CD14-positive monocyte (primary cell): ENCODE data around the gene SIK3. TPM values are rescaled to one million over a fixed set of nuclear protein-coding genes. Genes with fewer than 3 reads are reported as not detected.
A peak's percentile ranks its signal among the peaks of the same experiment; 100 is the strongest.

Source experiments
- DNase-seq, 3 donors: peaks; one replicate each; pipeline ENCODE4 v3.0.0-alpha.2; 2011 to 2022
- H2AFZ ChIP-seq: 2 replicates; pipeline ENCODE4 v1.6.0; 2012; ENCODE audit warnings: mild to moderate bottlenecking, low read depth, low read length, inconsistent platforms; ENCODE audit not compliant: insufficient read depth, poor library complexity, severe bottlenecking
- H3K27ac ChIP-seq, 2 donors: 1 replicate in 1 of 2; 2 replicates in 1 of 2; pipeline ENCODE4 v1.5.1; 2012 to 2013; ENCODE audit warnings: low read length in 2 of 2, control low read depth in 1 of 2, inconsistent platforms in 1 of 2, low read depth in 1 of 2, mild to moderate bottlenecking in 1 of 2
- H3K27me3 ChIP-seq, 2 donors: one replicate each; pipeline versions ENCODE4 v1.6.0 to v1.6.1; 2011 to 2013; ENCODE audit warnings: low read length in 2 of 2; ENCODE audit not compliant: control insufficient read depth in 2 of 2, insufficient read depth in 2 of 2
- H3K36me3 ChIP-seq, 2 donors: replicated peaks in 1 of 2; 1 replicate in 1 of 2; 2 replicates in 1 of 2; pipeline versions ENCODE4 v1.5.1 to v1.6.1; 2012 to 2013; ENCODE audit warnings: low read length in 2 of 2, control low read depth in 1 of 2, inconsistent platforms in 1 of 2, mild to moderate bottlenecking in 1 of 2; ENCODE audit not compliant: insufficient read depth in 2 of 2, control insufficient read depth in 1 of 2
- H3K4me1 ChIP-seq, 2 donors: 1 replicate in 1 of 2; 2 replicates in 1 of 2; pipeline versions ENCODE4 v1.5.1 to v1.6.1; 2012 to 2013; ENCODE audit warnings: low read length in 2 of 2, control low read depth in 1 of 2, inconsistent platforms in 1 of 2, mild to moderate bottlenecking in 1 of 2, moderate library complexity in 1 of 2; ENCODE audit not compliant: insufficient read depth in 2 of 2, control insufficient read depth in 1 of 2
- H3K4me2 ChIP-seq: replicated peaks from 2 replicates; pipeline ENCODE3; 2012; ENCODE audit warnings: low read length, moderate library complexity, mild to moderate bottlenecking; ENCODE audit not compliant: poor library complexity, severe bottlenecking; ENCODE audit errors: extremely low read depth
- H3K4me3 ChIP-seq, 3 experiments: fragments of 200-600 bp in 1 of 3; sonication (generic) in 1 of 3; replicated peaks in 1 of 3; 1 replicate in 2 of 3; 2 replicates in 1 of 3; pipeline ENCODE4 v1.5.1; 2011 to 2013; ENCODE audit warnings: low read length in 3 of 3, mild to moderate bottlenecking in 3 of 3, control low read depth in 2 of 3, low read depth in 2 of 3, inconsistent platforms in 1 of 3, moderate library complexity in 1 of 3
- H3K79me2 ChIP-seq: 2 replicates; pipeline ENCODE4 v1.6.0; 2012; ENCODE audit warnings: mild to moderate bottlenecking, control low read depth, inconsistent platforms, low read length, moderate library complexity; ENCODE audit not compliant: insufficient read depth
- H3K9ac ChIP-seq: 2 replicates; pipeline ENCODE4 v1.6.0; 2017; ENCODE audit warnings: low read length, mild to moderate bottlenecking; ENCODE audit not compliant: insufficient read depth, poor library complexity, severe bottlenecking
- H3K9me3 ChIP-seq, 2 donors: replicated peaks in 1 of 2; 1 replicate in 1 of 2; 2 replicates in 1 of 2; pipeline versions ENCODE4 v1.5.1 to v1.6.1; 2012 to 2013; ENCODE audit warnings: low read length in 2 of 2, control low read depth in 1 of 2; ENCODE audit not compliant: control insufficient read depth in 1 of 2, insufficient read depth in 1 of 2
- H4K20me1 ChIP-seq: 2 replicates; pipeline ENCODE4 v1.6.0; 2012; ENCODE audit warnings: mild to moderate bottlenecking, low read length, control low read depth, moderate library complexity; ENCODE audit not compliant: insufficient read depth
- H3K27ac Mint-ChIP-seq, 7 donors: one replicate each; pipeline ENCODE4 v1.8.0; 2020; ENCODE audit warnings: mild to moderate bottlenecking in 7 of 7, mixed read lengths in 7 of 7, moderate library complexity in 6 of 7, inconsistent platforms in 2 of 7
- H3K27me3 Mint-ChIP-seq, 3 donors: one replicate each; pipeline ENCODE4 v1.8.0; 2021 to 2022; ENCODE audit warnings: low read depth in 3 of 3, mild to moderate bottlenecking in 3 of 3, mixed read lengths in 3 of 3, moderate library complexity in 3 of 3, inconsistent platforms in 1 of 3
- H3K36me3 Mint-ChIP-seq, 2 donors: one replicate each; pipeline ENCODE4 v1.8.0; 2020; ENCODE audit warnings: mixed read lengths in 2 of 2, inconsistent platforms in 1 of 2, mild to moderate bottlenecking in 1 of 2
- H3K4me1 Mint-ChIP-seq: one replicate; pipeline ENCODE4 v1.8.0; 2020; ENCODE audit warnings: mild to moderate bottlenecking, mixed read lengths
- H3K4me3 Mint-ChIP-seq, 2 donors: one replicate each; pipeline ENCODE4 v1.8.0; 2020; ENCODE audit warnings: mild to moderate bottlenecking in 2 of 2, mixed read lengths in 2 of 2, moderate library complexity in 1 of 2
- H3K9me3 Mint-ChIP-seq, 7 donors: one replicate each; pipeline ENCODE4 v1.8.0; 2020 to 2022; ENCODE audit warnings: mixed read lengths in 7 of 7, mild to moderate bottlenecking in 6 of 7, moderate library complexity in 6 of 7, inconsistent platforms in 2 of 7
- WGBS: methylation state at CpG from one replicate; pipeline ENCODE4 v1.1.5; 2013; ENCODE audit warnings: missing lambda C conversion rate; ENCODE audit not compliant: insufficient coverage; 5-methylcytosine and 5-hydroxymethylcytosine counted together
- intact Hi-C, 2 donors: fragments of 100-400 bp; cut with micrococcal nuclease; formaldehyde crosslinking; loops; one replicate each; pipeline versions ENCODE4 v1.15.0 to v1.15.1; 2023
- polyA plus RNA-seq, 3 donors: library from polyadenylated mRNA; depleted of rRNA in 1 of 3; unstranded in 2 of 3; stranded (reverse) in 1 of 3; fragments of 300-500 nt in 2 of 3; fragments of >200 nt in 1 of 3; fragmentation: Illumina TruSeq in 2 of 3; gene quantifications; 1 replicate in 2 of 3; 2 replicates in 1 of 3; pipeline ENCODE4 v1.2.3, GENCODE V29; 2012 to 2021
- TF ChIP-seq, protein P1 (sequence below): fragments of 200-600 bp; IDR thresholded peaks from one replicate; pipeline ENCODE4 v1.8.0; 2022; ENCODE audit warnings: antibody characterized with exemption, mild to moderate bottlenecking

SIK3 gene
- polyA plus RNA-seq, 3 donors: 18.3 to 142 (median 20.0) TPM

DNA sequence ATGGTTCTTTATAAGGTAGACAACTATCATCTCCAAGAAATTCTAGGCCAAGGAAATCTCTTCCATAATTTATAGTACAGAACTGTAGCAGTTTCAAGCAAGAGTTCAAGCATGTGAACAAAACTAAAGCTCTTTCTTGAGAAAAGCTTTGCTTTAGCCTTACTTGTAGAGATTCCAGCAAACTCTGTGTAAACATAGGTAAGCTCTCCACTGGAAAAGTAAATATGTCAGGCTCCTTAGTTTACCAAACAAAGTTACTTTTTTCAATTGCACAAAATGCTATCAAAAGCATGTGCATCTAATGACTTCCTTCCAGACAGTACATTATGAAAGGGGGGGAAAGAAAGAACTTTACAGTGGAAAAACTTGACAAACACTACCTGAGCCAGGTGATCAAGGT, 125.0 kb downstream of the SIK3 start:
- peak overlapping the region; percentile 71 to 91 (median 86) for H3K27ac Mint-ChIP-seq

DNA sequence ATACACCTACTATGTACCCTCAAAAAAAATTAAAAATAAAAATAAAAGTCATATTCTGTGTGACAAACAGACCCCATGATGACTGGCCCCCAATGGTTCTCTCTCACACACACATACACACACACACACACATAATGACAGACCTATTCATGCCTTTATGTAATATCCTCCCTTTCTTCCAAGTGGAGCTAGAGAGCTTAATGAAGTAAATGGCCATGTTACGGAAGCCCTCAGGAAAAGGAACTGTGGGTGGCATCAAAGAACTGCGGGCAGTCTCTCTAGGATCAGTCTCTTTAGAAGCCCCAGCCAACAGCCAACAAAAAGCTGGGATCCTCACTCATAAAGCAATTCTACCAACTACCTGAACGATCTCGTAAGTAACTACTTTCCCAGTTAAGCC, 125.5 kb downstream of the SIK3 start:
- peaks cover 25 to 43% of the 10 kb centered on the region in 2 donors for H3K4me1 ChIP-seq
- peak overlapping the region in 1 of 2 donors; percentile 56 for H3K4me3 Mint-ChIP-seq
- intact Hi-C loops: loop anchor here (5.0 kb wide), 3 partner anchors 35 to 55 kb away; no protein-coding TSS in a partner anchor

More for the DNA sequence above, 125.0 kb downstream of the SIK3 start:
- Histone ChIP-seq H3K79me2 (peaks cover 99% of the 10 kb centered on the region), H3K4me3 (peak overlapping the region in 1 of 3 experiments; percentile 11), H3K4me1 (peaks cover 25 to 44% of the 10 kb centered on the region in 2 donors), H3K4me2 (peak overlapping the region; percentile 24), H2AFZ (peak overlapping the region; percentile 16), H4K20me1 (peaks cover 50% of the 10 kb centered on the region), H3K36me3 (no peaks in the 10 kb centered on the region), H3K27ac (peak overlapping the region; percentile 40 to 72), H3K27me3 (no peaks in the 10 kb centered on the region), H3K9me3 (no peaks in the 10 kb centered on the region), H3K9ac (no peak overlapping the region)
- peaks cover 36% of the 10 kb centered on the region for H3K4me1 Mint-ChIP-seq
- H3K9me3 Mint-ChIP-seq: no peaks in the 10 kb centered on the region
- DNase-seq: no peak
- H3K27me3 Mint-ChIP-seq: no peaks in the 10 kb centered on the region
- intact Hi-C loops: loop anchor here (5.0 kb wide), 3 partner anchors 34 to 54 kb away; no protein-coding TSS in a partner anchor
- peaks cover 8 to 11% of the 10 kb centered on the region in 2 donors for H3K36me3 Mint-ChIP-seq
- TF ChIP-seq, protein P1, sequence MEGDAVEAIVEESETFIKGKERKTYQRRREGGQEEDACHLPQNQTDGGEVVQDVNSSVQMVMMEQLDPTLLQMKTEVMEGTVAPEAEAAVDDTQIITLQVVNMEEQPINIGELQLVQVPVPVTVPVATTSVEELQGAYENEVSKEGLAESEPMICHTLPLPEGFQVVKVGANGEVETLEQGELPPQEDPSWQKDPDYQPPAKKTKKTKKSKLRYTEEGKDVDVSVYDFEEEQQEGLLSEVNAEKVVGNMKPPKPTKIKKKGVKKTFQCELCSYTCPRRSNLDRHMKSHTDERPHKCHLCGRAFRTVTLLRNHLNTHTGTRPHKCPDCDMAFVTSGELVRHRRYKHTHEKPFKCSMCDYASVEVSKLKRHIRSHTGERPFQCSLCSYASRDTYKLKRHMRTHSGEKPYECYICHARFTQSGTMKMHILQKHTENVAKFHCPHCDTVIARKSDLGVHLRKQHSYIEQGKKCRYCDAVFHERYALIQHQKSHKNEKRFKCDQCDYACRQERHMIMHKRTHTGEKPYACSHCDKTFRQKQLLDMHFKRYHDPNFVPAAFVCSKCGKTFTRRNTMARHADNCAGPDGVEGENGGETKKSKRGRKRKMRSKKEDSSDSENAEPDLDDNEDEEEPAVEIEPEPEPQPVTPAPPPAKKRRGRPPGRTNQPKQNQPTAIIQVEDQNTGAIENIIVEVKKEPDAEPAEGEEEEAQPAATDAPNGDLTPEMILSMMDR: no peak
- no peak overlapping the region for H3K4me3 Mint-ChIP-seq

More for the DNA sequence above, 125.5 kb downstream of the SIK3 start:
- Histone ChIP-seq H2AFZ (peak overlapping the region; percentile 16), H3K27ac (peak overlapping the region; percentile 40 to 72), H4K20me1 (peaks cover 56% of the 10 kb centered on the region), H3K9me3 (no peaks in the 10 kb centered on the region), H3K9ac (no peak overlapping the region), H3K4me3 (peak overlapping the region in 1 of 3 experiments; percentile 11), H3K79me2 (peaks cover 99% of the 10 kb centered on the region), H3K36me3 (no peaks in the 10 kb centered on the region), H3K27me3 (no peaks in the 10 kb centered on the region), H3K4me2 (peak overlapping the region; percentile 24)
- Mint-ChIP-seq H3K27me3 (no peaks in the 10 kb centered on the region), H3K36me3 (peaks cover 5 to 9% of the 10 kb centered on the region in 2 donors), H3K4me1 (peaks cover 38% of the 10 kb centered on the region), H3K27ac (peak overlapping the region; percentile 71 to 91 (median 86)), H3K9me3 (no peaks in the 10 kb centered on the region)
- DNase-seq: peak; percentile 60 to 68 (median 65)
- TF ChIP-seq, protein P1: peak; percentile 33
- 53% methylated on average over 3 of the region's 4 CpGs for WGBS
